GM21723 (cell line): ENCODE results near the gene BEST2.
A peak's percentile ranks its signal among the peaks of the same experiment; 100 is the strongest.

Experiments
- ATAC-seq: cut with Tn5 transposase; IDR thresholded peaks from one replicate; pipeline ENCODE4 v1.9.1; 2021; ENCODE audit warnings: mild to moderate bottlenecking, moderate library complexity; ENCODE audit not compliant: unreplicated experiment

The BEST2 gene

GRCh38 chr19:12727745-12728433 is 23.7 kb upstream of the BEST2 start:
- ATAC-seq = no peak

GRCh38 chr19:12730064-12730463 is 21.5 kb upstream of the BEST2 start:
- no peak for ATAC-seq

- ATAC-seq = no peak
These were observed 20.3 kb upstream of the BEST2 start for GRCh38 chr19:12731337-12731736.

- ATAC-seq = no peak
These were observed 18.0 kb upstream of the BEST2 start for GRCh38 chr19:12733369-12734214.

- ATAC-seq = peak; percentile 78
These were observed 14.4 kb upstream of the BEST2 start, which contains the start of gene GET3 for GRCh38 chr19:12736995-12737834. Gene GET3, plus strand, starts transcription at chr19:12737497. Its CDS starts 9 bp downstream, at chr19:12737506.

- no peak for ATAC-seq
These were observed 13.7 kb upstream of the BEST2 start for GRCh38 chr19:12737835-12738351.

- ATAC-seq = no peak
These were observed 6.3 kb upstream of the BEST2 start for GRCh38 chr19:12745166-12745897.

GRCh38 chr19:12748489-12748888 is 3.1 kb upstream of the BEST2 start:
- no peak for ATAC-seq

GRCh38 chr19:12749938-12750521 is 1.6 kb upstream of the BEST2 start:
- ATAC-seq = no peak

- ATAC-seq = no peak
These were observed 740 bp upstream of the BEST2 start for GRCh38 chr19:12750851-12751250.

GRCh38 chr19:12752056-12752781 is 628 bp downstream of the BEST2 start:
- ATAC-seq = no peak

- no peak for ATAC-seq
These were observed 3.0 kb downstream of the BEST2 start for GRCh38 chr19:12754465-12755196.

- no peak for ATAC-seq
These were observed 4.7 kb downstream of the BEST2 start for GRCh38 chr19:12756150-12756883.

GRCh38 chr19:12757544-12758274 is 6.1 kb downstream of the BEST2 start:
- no peak for ATAC-seq

- ATAC-seq = no peak
These were observed 8.1 kb downstream of the BEST2 start for GRCh38 chr19:12759686-12760085.

GRCh38 chr19:12763100-12763499 is 11.5 kb downstream of the BEST2 start:
- ATAC-seq = no peak

- ATAC-seq = no peak
These were observed 13.1 kb downstream of the BEST2 start for GRCh38 chr19:12764698-12765097.
